Stimulated activated CD4-positive, alpha-beta T cell treated with anti-CD3 and anti-CD28 coated beads, Interleukin-4, amount 100 ng/mL, for 1 hour (primary cell): ENCODE measurements around the gene MBTPS2.
"Not testable (repeated sequence)": the region's sequence is repeated elsewhere in the genome, so short reads cannot be mapped to it uniquely, and the experiment has no call there.

Experiments
- DNase-seq: peaks from one replicate; pipeline ENCODE4 v3.0.0-alpha.2; 2020

Gene MBTPS2

GRCh38 chrX:21863241-21863640, 23.8 kb downstream of the MBTPS2 start:
- no peak for DNase-seq

- DNase-seq: no peak
These were observed 26.0 kb downstream of the MBTPS2 start for GRCh38 chrX:21865436-21865835.

- DNase-seq: no peak
These were observed 31.1 kb downstream of the MBTPS2 start for GRCh38 chrX:21870494-21870893.

GRCh38 chrX:21873063-21873775, 33.8 kb downstream of the MBTPS2 start:
- DNase-seq: no peak

GRCh38 chrX:21874182-21874581, 34.8 kb downstream of the MBTPS2 start:
- not testable (repeated sequence) for DNase-seq

- DNase-seq: no peak
These were observed 35.6 kb downstream of the MBTPS2 start for GRCh38 chrX:21875013-21875412.

- no peak for DNase-seq
These were observed 42.6 kb downstream of the MBTPS2 start for GRCh38 chrX:21881881-21882574.

- DNase-seq: no peak
These were observed 43.8 kb downstream of the MBTPS2 start for GRCh38 chrX:21883258-21883657.

- no peak for DNase-seq
These were observed 46.2 kb downstream of the MBTPS2 start for GRCh38 chrX:21885568-21885967.

GRCh38 chrX:21905313-21905712, 65.9 kb downstream of the MBTPS2 start:
- DNase-seq: no peak

- DNase-seq: no peak
These were observed 66.5 kb downstream of the MBTPS2 start for GRCh38 chrX:21905953-21906352.

GRCh38 chrX:21907260-21907659, 67.8 kb downstream of the MBTPS2 start:
- DNase-seq: no peak

- no peak for DNase-seq
These were observed 72.1 kb downstream of the MBTPS2 start for GRCh38 chrX:21911481-21911880.

- no peak for DNase-seq
These were observed 72.8 kb downstream of the MBTPS2 start for GRCh38 chrX:21912220-21912619.

- no peak for DNase-seq
These were observed 73.6 kb downstream of the MBTPS2 start for GRCh38 chrX:21912989-21913388.

GRCh38 chrX:21926116-21926515, 86.7 kb downstream of the MBTPS2 start:
- DNase-seq: no peak

GRCh38 chrX:21926527-21927278, 87.3 kb downstream of the MBTPS2 start:
- DNase-seq: no peak

- no peak for DNase-seq
These were observed 89.8 kb downstream of the MBTPS2 start for GRCh38 chrX:21929209-21929608.

GRCh38 chrX:21930986-21931385, 91.6 kb downstream of the MBTPS2 start:
- no peak for DNase-seq

- no peak for DNase-seq
These were observed 93.0 kb downstream of the MBTPS2 start for GRCh38 chrX:21932292-21933002.

- no peak for DNase-seq
These were observed 93.7 kb downstream of the MBTPS2 start for GRCh38 chrX:21933077-21933476.

GRCh38 chrX:21934414-21934813, 95.0 kb downstream of the MBTPS2 start:
- no peak for DNase-seq
